HEK293 (cell line): ENCODE data around the gene ACTL8.
A peak's percentile ranks its signal among the peaks of the same experiment; 100 is the strongest.

Source experiments
- CTCF ChIA-PET: fragments of 350-600 bp; formaldehyde crosslinking; extraction: SDS; loops from one replicate; lab custom pipeline; 2021; ENCODE audit warnings: antibody characterized with exemption; lab: Yijun Ruan, JAX
- POLR2A ChIA-PET: fragments of 300-600 bp; formaldehyde crosslinking; extraction: SDS; loops from one replicate; lab custom pipeline; 2020; ENCODE audit warnings: antibody characterized with exemption, inconsistent platforms; lab: Yijun Ruan, JAX
- H3K27ac ChIP-seq: fragments of 200-500 bp; sonication (Bioruptor generic); 2 replicates; pipeline ENCODE4 v1.5.1; 2014; ENCODE audit warnings: low read depth, low read length, control low read depth, inconsistent platforms; ENCODE audit errors: extremely low read depth
- H3K36me3 ChIP-seq, 2 experiments: fragments of 200-500 bp in 1 of 2; sonication (Bioruptor generic) in 1 of 2; 1 replicate in 1 of 2; 2 replicates in 1 of 2; pipeline ENCODE4 v1.5.1; 2014 to 2017; ENCODE audit warnings: inconsistent platforms in 2 of 2, low read length in 2 of 2; ENCODE audit not compliant: control insufficient read depth in 2 of 2, insufficient read depth in 1 of 2
- H3K4me1 ChIP-seq: fragments of 200-500 bp; sonication (Bioruptor generic); 2 replicates; pipeline ENCODE4 v1.5.1; 2014; ENCODE audit warnings: mild to moderate bottlenecking, low read length, inconsistent platforms; ENCODE audit not compliant: control insufficient read depth, insufficient read depth
- H3K4me3 ChIP-seq: 2 replicates; pipeline ENCODE4 v1.5.1; 2011; ENCODE audit warnings: low read depth, mild to moderate bottlenecking, control low read depth, low read length, moderate library complexity
- H3K9me3 ChIP-seq: fragments of 200-500 bp; sonication (Bioruptor generic); 2 replicates; pipeline ENCODE4 v1.5.1; 2014; ENCODE audit warnings: low read depth, low read length, inconsistent platforms; ENCODE audit not compliant: control insufficient read depth, insufficient read depth
- CTCF ChIP-seq: fragments of 450-650 bp; formaldehyde crosslinking; IDR thresholded peaks from 2 replicates; pipeline ENCODE4 v1.5.1; 2016; ENCODE audit warnings: missing biosample characterization, missing genetic modification characterization
- HOXC10 ChIP-seq: sonication (generic); formaldehyde crosslinking; IDR thresholded peaks from 2 replicates; pipeline ENCODE4 v1.8.1; 2023; ENCODE audit warnings: mild to moderate bottlenecking, missing genetic modification reagents
- RBAK ChIP-seq: fragments of 450-650 bp; formaldehyde crosslinking; IDR thresholded peaks from 2 replicates; pipeline ENCODE4 v1.5.1; 2016; ENCODE audit warnings: missing biosample characterization, missing genetic modification characterization
- SCRT1 ChIP-seq: fragments of 450-650 bp; formaldehyde crosslinking; IDR thresholded peaks from 2 replicates; pipeline ENCODE4 v1.5.1; 2016; ENCODE audit warnings: missing biosample characterization, missing genetic modification characterization, borderline replicate concordance
- ZBTB44 ChIP-seq: fragments of 450-650 bp; IDR thresholded peaks from 2 replicates; pipeline ENCODE4 v1.5.1; 2018; ENCODE audit warnings: missing biosample characterization, mild to moderate bottlenecking, missing genetic modification characterization
- ZFHX2 ChIP-seq: fragments of 450-650 bp; formaldehyde crosslinking; conservative IDR thresholded peaks from 2 replicates; pipeline ENCODE4 v1.5.1; 2016; ENCODE audit warnings: missing biosample characterization, missing genetic modification characterization
- ZFP37 ChIP-seq: fragments of 450-650 bp; formaldehyde crosslinking; IDR thresholded peaks from 2 replicates; pipeline ENCODE4 v1.5.1; 2016; ENCODE audit warnings: missing biosample characterization, missing genetic modification characterization
- ZNF114 ChIP-seq: fragments of 450-650 bp; formaldehyde crosslinking; IDR thresholded peaks from 2 replicates; pipeline ENCODE4 v1.5.0; 2017; ENCODE audit warnings: missing biosample characterization, missing genetic modification characterization
- ZNF148 ChIP-seq: fragments of 450-650 bp; formaldehyde crosslinking; IDR thresholded peaks from 2 replicates; pipeline ENCODE4 v1.5.0; 2017; ENCODE audit warnings: missing biosample characterization, missing genetic modification characterization, borderline replicate concordance
- ZNF335 ChIP-seq: fragments of 450-650 bp; formaldehyde crosslinking; conservative IDR thresholded peaks from 2 replicates; pipeline ENCODE4 v1.5.1; 2016; ENCODE audit warnings: missing biosample characterization, missing genetic modification characterization
- ZNF514 ChIP-seq: fragments of 450-650 bp; formaldehyde crosslinking; IDR thresholded peaks from 2 replicates; pipeline ENCODE4 v1.5.1; 2016; ENCODE audit warnings: missing biosample characterization, missing genetic modification characterization
- ZNF549 ChIP-seq: fragments of 450-650 bp; IDR thresholded peaks from 2 replicates; pipeline ENCODE4 v1.5.1; 2018; ENCODE audit warnings: missing biosample characterization, missing genetic modification characterization, mild to moderate bottlenecking, inconsistent platforms, moderate library complexity
- ZNF560 ChIP-seq: fragments of 450-650 bp; formaldehyde crosslinking; IDR thresholded peaks from 2 replicates; pipeline ENCODE4 v1.5.1; 2017; ENCODE audit warnings: missing biosample characterization, missing genetic modification characterization, borderline replicate concordance
- ZNF623 ChIP-seq: fragments of 450-650 bp; formaldehyde crosslinking; IDR thresholded peaks from 2 replicates; pipeline ENCODE4 v1.5.1; 2016; ENCODE audit warnings: missing biosample characterization, missing genetic modification characterization
- ZNF677 ChIP-seq: fragments of 450-650 bp; IDR thresholded peaks from 2 replicates; pipeline ENCODE4 v1.5.0; 2018; ENCODE audit warnings: missing biosample characterization, mild to moderate bottlenecking, missing genetic modification characterization, moderate library complexity
- ZSCAN16 ChIP-seq: fragments of 450-650 bp; formaldehyde crosslinking; IDR thresholded peaks from 2 replicates; pipeline ENCODE4 v1.5.1; 2016; ENCODE audit warnings: missing biosample characterization, missing genetic modification characterization

Gene ACTL8

GRCh38 chr1:17825273-17826164 is 70.4 kb downstream of the ACTL8 start:
- no peak for TF ChIP-seq RBAK (tag by site-specific recombination)
- no peak for TF ChIP-seq ZNF560 (tag by site-specific recombination)
- no peak for TF ChIP-seq ZBTB44 (tag by site-specific recombination)
- no peak for TF ChIP-seq HOXC10 (CRISPR knock-in tag)
- TF ChIP-seq ZSCAN16 = no peak
- TF ChIP-seq ZNF114 = no peak
- no peak for TF ChIP-seq ZFP37 (tag by site-specific recombination)
- TF ChIP-seq ZNF549 (tag by site-specific recombination) = no peak
- no peak for TF ChIP-seq ZNF148 (tag by site-specific recombination)
- no peaks in the 10 kb centered on the region for H3K9me3 ChIP-seq
- H3K4me3 ChIP-seq = no peak overlapping the region
- ChIA-PET CTCF (interaction anchor here (0.5 to 4.8 kb wide), 16 partner anchors 10 to 443 kb away, joined by 3 to 27 read pairs (median 3); no protein-coding TSS in a partner anchor), POLR2A (no interaction called here)
- H3K27ac ChIP-seq = no peak overlapping the region
- no peaks in the 10 kb centered on the region for H3K36me3 ChIP-seq
- H3K4me1 ChIP-seq = no peaks in the 10 kb centered on the region

- peak; percentile 38; the same call in 1 of the 2 replicates for TF ChIP-seq CTCF (tag by site-specific recombination)
- TF ChIP-seq ZFHX2 (tag by site-specific recombination) = 0 out of 2 replicates have a peak, but pooled peaks have one; percentile 21
- TF ChIP-seq ZNF514 (tag by site-specific recombination) = no peak
- no peaks in the 10 kb centered on the region for H3K4me1 ChIP-seq
- POLR2A ChIA-PET = no interaction called here
- H3K27ac ChIP-seq = no peak overlapping the region
- CTCF ChIA-PET = interaction anchor here (0.5 to 4.8 kb wide), 20 partner anchors 9 to 444 kb away, joined by 3 to 27 read pairs (median 4); partner anchors contain the start of gene ACTL8
- H3K36me3 ChIP-seq = no peaks in the 10 kb centered on the region
- no peaks in the 10 kb centered on the region for H3K9me3 ChIP-seq
- H3K4me3 ChIP-seq = no peak overlapping the region
Observed at GRCh38 chr1:17826165-17826488, 71.0 kb downstream of the ACTL8 start.

- TF ChIP-seq ZNF335 (tag by site-specific recombination) = 0 out of 2 replicates have a peak, but pooled peaks have one; percentile 29
- TF ChIP-seq SCRT1 = no peak
- TF ChIP-seq ZNF677 (tag by site-specific recombination) = 0 out of 2 replicates have a peak, but pooled peaks have one; percentile 48
- TF ChIP-seq ZNF623 (tag by site-specific recombination) = no peak
- Histone ChIP-seq H3K27ac (no peak overlapping the region), H3K36me3 (no peaks in the 10 kb centered on the region), H3K4me3 (no peak overlapping the region), H3K4me1 (no peaks in the 10 kb centered on the region), H3K9me3 (no peaks in the 10 kb centered on the region)
- CTCF ChIA-PET = interaction anchor here (1.0 to 4.8 kb wide), 3 partner anchors 19 to 168 kb away, joined by 3 to 27 read pairs (median 6); no protein-coding TSS in a partner anchor
- POLR2A ChIA-PET = interaction anchor here (0.6 kb wide), 1 partner anchor 1163 kb away, joined by 5 read pairs; no protein-coding TSS in a partner anchor
Observed at GRCh38 chr1:17828991-17829390, 73.9 kb downstream of the ACTL8 start.
